GM12865 (cell line): ENCODE results near the gene HECTD1.

Experiments
- DNase-seq: peaks from one replicate; pipeline ENCODE4 v3.0.0; 2010; ENCODE audit warnings: low read depth
- H3K4me3 ChIP-seq: 2 replicates; pipeline ENCODE4 v1.5.1; 2011; ENCODE audit warnings: mild to moderate bottlenecking, low read depth, low read length, control low read depth
- CTCF ChIP-seq: IDR thresholded peaks from 2 replicates; pipeline ENCODE4 v1.5.1; 2011; ENCODE audit warnings: low read length, control low read depth, low read depth, inconsistent platforms; ENCODE audit not compliant: insufficient read depth; ENCODE audit errors: missing control alignments

HECTD1 gene

GRCh38 chr14:31126680-31127079, 80.9 kb downstream of the HECTD1 start:
- TF ChIP-seq CTCF, result no peak
- no peak overlapping the region for H3K4me3 ChIP-seq
- DNase-seq, result no peak

- H3K4me3 ChIP-seq, result no peak overlapping the region
- no peak for TF ChIP-seq CTCF
- no peak for DNase-seq
Measured at GRCh38 chr14:31125231-31125630, 82.4 kb downstream of the HECTD1 start.

GRCh38 chr14:31124197-31124596, 83.4 kb downstream of the HECTD1 start:
- H3K4me3 ChIP-seq, result no peak overlapping the region
- no peak for DNase-seq
- TF ChIP-seq CTCF, result no peak

GRCh38 chr14:31122921-31123320, 84.7 kb downstream of the HECTD1 start:
- no peak overlapping the region for H3K4me3 ChIP-seq
- DNase-seq, result no peak
- no peak for TF ChIP-seq CTCF

GRCh38 chr14:31122098-31122611, 85.4 kb downstream of the HECTD1 start:
- TF ChIP-seq CTCF, result no peak
- H3K4me3 ChIP-seq, result no peak overlapping the region
- peak; percentile 5 for DNase-seq

GRCh38 chr14:31118892-31119291, 88.7 kb downstream of the HECTD1 start:
- DNase-seq, result no peak
- H3K4me3 ChIP-seq, result no peak overlapping the region
- TF ChIP-seq CTCF, result no peak

GRCh38 chr14:31113794-31114193, 93.8 kb downstream of the HECTD1 start:
- TF ChIP-seq CTCF, result no peak
- no peak overlapping the region for H3K4me3 ChIP-seq
- DNase-seq, result no peak
